Neuron (in vitro differentiated cells): ENCODE results near the gene NADSYN1.

ENCODE experiments used
- H2AFZ ChIP-seq: one replicate; pipeline ENCODE4 v1.6.1; 2013; ENCODE audit warnings: low read depth, mild to moderate bottlenecking, inconsistent platforms, low read length, moderate library complexity
- H3K27me3 ChIP-seq: one replicate; pipeline ENCODE4 v1.6.1; 2013; ENCODE audit warnings: low read length; ENCODE audit not compliant: insufficient read depth
- H3K36me3 ChIP-seq: one replicate; pipeline ENCODE4 v1.6.1; 2013; ENCODE audit warnings: low read length; ENCODE audit not compliant: insufficient read depth
- H3K4me1 ChIP-seq: one replicate; pipeline ENCODE4 v1.6.1; 2013; ENCODE audit warnings: low read length; ENCODE audit not compliant: insufficient read depth
- H3K4me3 ChIP-seq: 2 replicates; pipeline ENCODE4 v1.5.1; 2013; ENCODE audit warnings: mild to moderate bottlenecking, low read length, moderate library complexity
- H3K9me3 ChIP-seq: one replicate; pipeline ENCODE4 v1.6.1; 2013; ENCODE audit warnings: low read length

NADSYN1 gene

GRCh38 chr11:71425409-71425808, 27.6 kb upstream of the NADSYN1 start:
- Histone ChIP-seq H2AFZ (no peak overlapping the region), H3K4me1 (no peaks in the 10 kb centered on the region), H3K36me3 (no peaks in the 10 kb centered on the region), H3K9me3 (no peaks in the 10 kb centered on the region), H3K27me3 (peaks cover 3% of the 10 kb centered on the region), H3K4me3 (no peak overlapping the region)

- Histone ChIP-seq H3K36me3 (no peaks in the 10 kb centered on the region), H3K4me3 (no peak overlapping the region), H3K9me3 (no peaks in the 10 kb centered on the region), H3K27me3 (peaks cover 3% of the 10 kb centered on the region), H2AFZ (no peak overlapping the region), H3K4me1 (no peaks in the 10 kb centered on the region)
These were observed 27.1 kb upstream of the NADSYN1 start for GRCh38 chr11:71425860-71426259.

GRCh38 chr11:71426413-71426812, 26.6 kb upstream of the NADSYN1 start:
- H2AFZ ChIP-seq = no peak overlapping the region

GRCh38 chr11:71428861-71429435, 24.1 kb upstream of the NADSYN1 start:
- no peak overlapping the region for H2AFZ ChIP-seq
- no peaks in the 10 kb centered on the region for H3K27me3 ChIP-seq
- H3K4me3 ChIP-seq = no peak overlapping the region
- no peaks in the 10 kb centered on the region for H3K4me1 ChIP-seq
- H3K9me3 ChIP-seq = no peaks in the 10 kb centered on the region
- peaks cover 2% of the 10 kb centered on the region for H3K36me3 ChIP-seq

More at GRCh38 chr11:71426413-71426812, 26.6 kb upstream of the NADSYN1 start:
- no peaks in the 10 kb centered on the region for H3K36me3 ChIP-seq
- no peaks in the 10 kb centered on the region for H3K4me1 ChIP-seq
- no peak overlapping the region for H3K4me3 ChIP-seq
- H3K27me3 ChIP-seq = peaks cover 3% of the 10 kb centered on the region
- H3K9me3 ChIP-seq = no peaks in the 10 kb centered on the region

- Histone ChIP-seq H3K4me1 (no peaks in the 10 kb centered on the region), H2AFZ (no peak overlapping the region), H3K36me3 (peaks cover 4% of the 10 kb centered on the region), H3K9me3 (no peaks in the 10 kb centered on the region), H3K4me3 (no peak overlapping the region), H3K27me3 (no peaks in the 10 kb centered on the region)
These were observed 23.3 kb upstream of the NADSYN1 start for GRCh38 chr11:71429701-71430100.

GRCh38 chr11:71430166-71430565, 22.8 kb upstream of the NADSYN1 start:
- H3K36me3 ChIP-seq = peaks cover 8% of the 10 kb centered on the region
- no peak overlapping the region for H2AFZ ChIP-seq
- H3K4me3 ChIP-seq = no peak overlapping the region
- H3K9me3 ChIP-seq = no peaks in the 10 kb centered on the region
- no peaks in the 10 kb centered on the region for H3K27me3 ChIP-seq
- no peaks in the 10 kb centered on the region for H3K4me1 ChIP-seq

- no peaks in the 10 kb centered on the region for H3K4me1 ChIP-seq
- no peaks in the 10 kb centered on the region for H3K27me3 ChIP-seq
- no peak overlapping the region for H2AFZ ChIP-seq
- H3K4me3 ChIP-seq = no peak overlapping the region
- H3K36me3 ChIP-seq = peaks cover 19% of the 10 kb centered on the region
- no peaks in the 10 kb centered on the region for H3K9me3 ChIP-seq
These were observed 21.7 kb upstream of the NADSYN1 start for GRCh38 chr11:71431271-71431670.

- H3K4me1 ChIP-seq = no peaks in the 10 kb centered on the region
These were observed 20.0 kb upstream of the NADSYN1 start for GRCh38 chr11:71432761-71433647.

GRCh38 chr11:71433648-71434450, 19.2 kb upstream of the NADSYN1 start:
- no peak overlapping the region for H2AFZ ChIP-seq
- peaks cover 42% of the 10 kb centered on the region for H3K36me3 ChIP-seq
- H3K27me3 ChIP-seq = no peaks in the 10 kb centered on the region
- H3K4me3 ChIP-seq = no peak overlapping the region
- no peaks in the 10 kb centered on the region for H3K9me3 ChIP-seq
- H3K4me1 ChIP-seq = no peaks in the 10 kb centered on the region

More at GRCh38 chr11:71432761-71433647, 20.0 kb upstream of the NADSYN1 start:
- Histone ChIP-seq H3K27me3 (no peaks in the 10 kb centered on the region), H2AFZ (no peak overlapping the region), H3K36me3 (peaks cover 33% of the 10 kb centered on the region), H3K4me3 (no peak overlapping the region), H3K9me3 (no peaks in the 10 kb centered on the region)

GRCh38 chr11:71434576-71435130, 18.4 kb upstream of the NADSYN1 start:
- no peaks in the 10 kb centered on the region for H3K9me3 ChIP-seq
- no peak overlapping the region for H2AFZ ChIP-seq
- no peaks in the 10 kb centered on the region for H3K27me3 ChIP-seq
- H3K36me3 ChIP-seq = peaks cover 50% of the 10 kb centered on the region
- no peaks in the 10 kb centered on the region for H3K4me1 ChIP-seq
- H3K4me3 ChIP-seq = no peak overlapping the region

- Histone ChIP-seq H3K36me3 (peaks cover 57% of the 10 kb centered on the region), H3K27me3 (no peaks in the 10 kb centered on the region), H3K9me3 (no peaks in the 10 kb centered on the region), H3K4me1 (no peaks in the 10 kb centered on the region), H2AFZ (no peak overlapping the region), H3K4me3 (no peak overlapping the region)
These were observed 17.6 kb upstream of the NADSYN1 start for GRCh38 chr11:71435278-71435951.

- Histone ChIP-seq H3K9me3 (no peaks in the 10 kb centered on the region), H3K4me1 (no peaks in the 10 kb centered on the region), H3K27me3 (no peaks in the 10 kb centered on the region), H2AFZ (no peak overlapping the region), H3K36me3 (peaks cover 72% of the 10 kb centered on the region), H3K4me3 (no peak overlapping the region)
These were observed 16.1 kb upstream of the NADSYN1 start for GRCh38 chr11:71436861-71437260.
